IPS-18a (cell line): ENCODE results near the gene GUCY2C.

Experiments used
- H3K27ac ChIP-seq: one replicate; pipeline ENCODE4 v1.5.1; 2013; ENCODE audit warnings: low read length
- H3K27me3 ChIP-seq: one replicate; pipeline ENCODE4 v1.6.1; 2013; ENCODE audit warnings: mild to moderate bottlenecking, low read length; ENCODE audit not compliant: control insufficient read depth, insufficient read depth
- H3K36me3 ChIP-seq: one replicate; pipeline ENCODE4 v1.6.1; 2013; ENCODE audit warnings: low read depth, low read length; ENCODE audit not compliant: control insufficient read depth
- H3K4me1 ChIP-seq: one replicate; pipeline ENCODE4 v1.6.1; 2013; ENCODE audit warnings: low read depth, low read length; ENCODE audit not compliant: control insufficient read depth
- H3K4me3 ChIP-seq: one replicate; pipeline ENCODE4 v1.5.1; 2013; ENCODE audit warnings: low read length
- H3K9ac ChIP-seq: one replicate; pipeline ENCODE4 v1.6.1; 2013; ENCODE audit warnings: mild to moderate bottlenecking, low read length, moderate library complexity
- H3K9me3 ChIP-seq: one replicate; pipeline ENCODE4 v1.6.1; 2013; ENCODE audit warnings: low read depth, low read length; ENCODE audit not compliant: control insufficient read depth

Gene GUCY2C

DNA sequence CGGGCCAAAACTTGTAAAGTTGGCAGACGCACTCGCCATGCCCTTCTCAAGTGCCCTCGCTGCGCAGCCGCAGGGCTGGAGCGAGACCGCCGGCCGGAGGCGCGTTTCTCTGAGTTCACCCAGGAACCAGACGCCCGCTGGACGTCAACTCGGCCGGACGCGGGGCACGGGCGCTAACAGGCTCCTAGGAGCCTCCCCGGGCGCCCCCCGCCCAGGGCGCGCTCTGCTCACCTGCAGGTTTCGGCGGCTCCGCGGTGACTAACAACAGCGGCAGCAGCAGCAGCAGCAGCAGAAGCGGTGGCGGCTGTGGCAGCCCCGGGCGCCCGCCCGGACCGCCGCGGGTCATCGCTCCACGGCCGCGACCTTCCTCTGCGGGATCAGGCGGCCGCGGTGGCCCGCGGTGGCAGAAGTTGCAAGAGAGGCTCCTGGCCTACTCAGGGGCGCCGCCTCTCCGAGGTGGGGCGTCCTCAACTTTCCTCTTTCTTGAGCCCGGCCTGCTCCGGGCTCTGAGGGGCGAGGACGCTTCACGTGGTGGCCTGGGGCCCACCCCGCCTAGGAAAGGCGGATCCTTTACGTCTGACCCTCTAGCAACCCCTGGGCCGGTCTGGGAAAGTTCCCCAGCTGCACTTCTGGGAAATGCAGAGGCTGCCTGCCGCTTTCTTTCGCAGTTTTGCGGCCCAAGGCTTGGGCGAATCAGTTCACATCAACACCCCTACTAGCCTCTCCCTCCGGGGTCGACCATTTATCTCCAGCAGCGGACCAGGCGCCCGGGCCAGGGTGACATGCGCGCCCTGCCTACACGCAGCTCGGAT lies 128.8 kb downstream of the GUCY2C start, which contains the start of gene PLBD1:
PLBD1 (minus strand) TSS at position 533 of the 812 bp plus-strand sequence; CDS start at position 346, 187 bp downstream.
- Histone ChIP-seq H3K27me3 (peaks cover 13% of the 10 kb centered on the region), H3K9ac (peak within 1 kb of the TSS; percentile 19), H3K27ac (no peak within 1 kb of the TSS), H3K4me1 (peaks cover 4% of the 10 kb centered on the region), H3K9me3 (no peaks in the 10 kb centered on the region), H3K4me3 (peak within 1 kb of the TSS; percentile 51), H3K36me3 (no peaks in the 10 kb centered on the region)

GRCh38 chr12:14564336-14564959 lies 132.0 kb downstream of the GUCY2C start:
- no peak overlapping the region for H3K9ac ChIP-seq
- H3K36me3 ChIP-seq, result no peaks in the 10 kb centered on the region
- peaks cover 4% of the 10 kb centered on the region for H3K4me1 ChIP-seq
- H3K27me3 ChIP-seq, result peaks cover 13% of the 10 kb centered on the region
- H3K9me3 ChIP-seq, result no peaks in the 10 kb centered on the region
- H3K27ac ChIP-seq, result no peak overlapping the region
- H3K4me3 ChIP-seq, result no peak overlapping the region

- peaks cover 1% of the 10 kb centered on the region for H3K4me1 ChIP-seq
- H3K9ac ChIP-seq, result no peak overlapping the region
- H3K9me3 ChIP-seq, result no peaks in the 10 kb centered on the region
- H3K36me3 ChIP-seq, result no peaks in the 10 kb centered on the region
- peaks cover 8% of the 10 kb centered on the region for H3K27me3 ChIP-seq
- no peak overlapping the region for H3K4me3 ChIP-seq
- no peak overlapping the region for H3K27ac ChIP-seq
These were observed 133.4 kb downstream of the GUCY2C start for GRCh38 chr12:14563046-14563445.
